HFFc6 (cell line): ENCODE measurements around the gene SPC24. TPM values are rescaled to one million over a fixed set of nuclear protein-coding genes. Genes with fewer than 3 reads are reported as not detected.

Source experiments
- DNase-seq: peaks from one replicate; pipeline ENCODE4 v3.0.0-alpha.2; 2018
- H3K27ac Mint-ChIP-seq: 2 replicates; pipeline ENCODE4 v1.8.0; 2020; ENCODE audit warnings: mild to moderate bottlenecking, mixed read lengths
- H3K27me3 Mint-ChIP-seq: 2 replicates; pipeline ENCODE4 v1.8.0; 2021; ENCODE audit warnings: mild to moderate bottlenecking, moderate library complexity, mixed read lengths; ENCODE audit not compliant: insufficient read depth
- H3K36me3 Mint-ChIP-seq: 2 replicates; pipeline ENCODE4 v1.8.0; 2021; ENCODE audit warnings: low read depth, mixed read lengths
- H3K4me1 Mint-ChIP-seq: 2 replicates; pipeline ENCODE4 v1.8.0; 2020; ENCODE audit warnings: low read depth, mixed read lengths
- H3K4me3 Mint-ChIP-seq: 2 replicates; pipeline ENCODE4 v1.8.0; 2020; ENCODE audit warnings: mild to moderate bottlenecking, moderate library complexity, mixed read lengths
- H3K9me3 Mint-ChIP-seq: 2 replicates; pipeline ENCODE4 v1.8.0; 2020; ENCODE audit warnings: mild to moderate bottlenecking, mixed read lengths
- total RNA-seq, 6 experiments: library from RNA; stranded (reverse); fragmentation: NEBNext Ultra II Directional; extraction: Animal tissue kit (Norgen Biotek cat#: 25700); gene quantifications; 2 replicates in 1 of 6; 3 replicates in 5 of 6; pipeline ENCODE4 v1.2.3, GENCODE V29; 2021
- TF ChIP-seq, protein P1 (sequence below): fragments of 200-600 bp; sonication (generic); IDR thresholded peaks from 2 replicates; pipeline ENCODE4 v1.5.0; 2021; ENCODE audit warnings: antibody characterized with exemption, mild to moderate bottlenecking

The SPC24 gene
- total RNA-seq, 6 experiments from 2014 or later, result 21.0 to 54.6 (median 50.3) TPM

DNA sequence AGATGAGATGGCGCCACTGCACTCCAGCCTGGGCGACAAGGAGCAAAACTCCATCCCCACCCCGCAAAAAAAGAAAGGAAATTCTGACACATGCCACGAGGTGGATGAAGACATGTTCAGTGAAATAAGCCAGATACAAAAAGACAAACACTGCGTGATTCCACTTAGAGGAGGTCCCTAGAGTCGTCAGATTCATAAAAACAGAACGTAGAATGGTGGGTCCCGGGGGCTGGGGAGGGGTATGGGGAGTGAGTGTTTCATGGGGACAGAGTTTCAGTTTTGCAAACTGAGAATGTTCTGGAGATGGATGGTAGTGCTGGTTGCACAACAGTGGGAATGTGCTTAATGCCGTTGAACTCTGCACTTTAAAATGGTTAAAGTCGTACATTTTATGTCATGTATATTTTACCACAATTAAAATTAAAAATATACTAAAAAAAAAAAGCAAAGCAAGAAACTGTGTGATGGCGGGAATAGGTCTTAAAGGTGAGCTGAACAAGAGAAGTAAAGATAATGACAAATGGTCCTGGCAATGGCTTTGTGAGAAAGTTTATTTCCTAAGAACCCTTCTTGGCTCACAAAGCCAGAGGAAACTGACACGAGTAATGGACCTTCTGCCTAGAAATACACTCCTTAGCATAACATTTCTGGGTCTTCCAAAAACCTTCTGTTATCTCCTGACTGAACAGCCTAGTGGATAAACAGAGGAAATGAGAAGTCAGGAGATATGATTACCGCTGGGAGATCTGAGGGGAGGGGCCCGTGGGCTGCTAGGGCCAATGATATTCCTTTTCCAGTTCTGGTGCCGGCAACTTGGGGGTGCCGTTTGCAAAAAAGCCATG is 4.2 kb upstream of the SPC24 start:
- peaks cover 21% of the 10 kb centered on the region for H3K36me3 Mint-ChIP-seq
- peaks cover 29% of the 10 kb centered on the region for H3K4me1 Mint-ChIP-seq
- no peak overlapping the region for H3K4me3 Mint-ChIP-seq
- TF ChIP-seq, protein P1, sequence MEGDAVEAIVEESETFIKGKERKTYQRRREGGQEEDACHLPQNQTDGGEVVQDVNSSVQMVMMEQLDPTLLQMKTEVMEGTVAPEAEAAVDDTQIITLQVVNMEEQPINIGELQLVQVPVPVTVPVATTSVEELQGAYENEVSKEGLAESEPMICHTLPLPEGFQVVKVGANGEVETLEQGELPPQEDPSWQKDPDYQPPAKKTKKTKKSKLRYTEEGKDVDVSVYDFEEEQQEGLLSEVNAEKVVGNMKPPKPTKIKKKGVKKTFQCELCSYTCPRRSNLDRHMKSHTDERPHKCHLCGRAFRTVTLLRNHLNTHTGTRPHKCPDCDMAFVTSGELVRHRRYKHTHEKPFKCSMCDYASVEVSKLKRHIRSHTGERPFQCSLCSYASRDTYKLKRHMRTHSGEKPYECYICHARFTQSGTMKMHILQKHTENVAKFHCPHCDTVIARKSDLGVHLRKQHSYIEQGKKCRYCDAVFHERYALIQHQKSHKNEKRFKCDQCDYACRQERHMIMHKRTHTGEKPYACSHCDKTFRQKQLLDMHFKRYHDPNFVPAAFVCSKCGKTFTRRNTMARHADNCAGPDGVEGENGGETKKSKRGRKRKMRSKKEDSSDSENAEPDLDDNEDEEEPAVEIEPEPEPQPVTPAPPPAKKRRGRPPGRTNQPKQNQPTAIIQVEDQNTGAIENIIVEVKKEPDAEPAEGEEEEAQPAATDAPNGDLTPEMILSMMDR, result peak; percentile 16; the same call in 1 of the 2 replicates
- peaks cover 4% of the 10 kb centered on the region for H3K27me3 Mint-ChIP-seq
- DNase-seq, result no peak
- peaks cover 3% of the 10 kb centered on the region; the same call in 1 of the 2 replicates for H3K9me3 Mint-ChIP-seq
- H3K27ac Mint-ChIP-seq, result peak overlapping the region; percentile 52; the same call in 1 of the 2 replicates

DNA sequence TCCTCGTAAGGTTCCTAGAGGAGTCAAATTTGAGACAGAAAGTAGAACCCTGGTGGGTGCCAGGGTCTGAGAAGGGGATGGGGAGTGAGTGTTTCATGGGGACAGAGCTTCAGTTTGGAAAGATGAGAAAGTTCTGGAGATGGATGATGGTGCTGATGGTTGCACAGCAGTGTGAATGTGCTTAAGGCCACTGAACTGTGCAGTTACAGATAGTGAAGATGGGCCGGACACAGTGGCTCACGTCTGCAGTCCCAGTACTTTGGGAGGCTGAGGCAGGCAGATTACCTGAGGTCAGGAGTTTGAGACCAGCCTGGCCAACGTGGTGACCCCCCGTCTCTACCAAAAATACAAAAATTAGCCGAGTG is 917 bp downstream of the SPC24 start:
- Mint-ChIP-seq H3K36me3 (peaks cover 3% of the 10 kb centered on the region; the same call in 1 of the 2 replicates), H3K4me3 (peak overlapping the region; percentile 82), H3K27me3 (no peaks in the 10 kb centered on the region; the same call in 1 of the 2 replicates), H3K27ac (peak overlapping the region; percentile 57), H3K4me1 (peaks cover 33% of the 10 kb centered on the region), H3K9me3 (no peaks in the 10 kb centered on the region)
- TF ChIP-seq, protein P1, result no peak
- DNase-seq, result no peak

DNA sequence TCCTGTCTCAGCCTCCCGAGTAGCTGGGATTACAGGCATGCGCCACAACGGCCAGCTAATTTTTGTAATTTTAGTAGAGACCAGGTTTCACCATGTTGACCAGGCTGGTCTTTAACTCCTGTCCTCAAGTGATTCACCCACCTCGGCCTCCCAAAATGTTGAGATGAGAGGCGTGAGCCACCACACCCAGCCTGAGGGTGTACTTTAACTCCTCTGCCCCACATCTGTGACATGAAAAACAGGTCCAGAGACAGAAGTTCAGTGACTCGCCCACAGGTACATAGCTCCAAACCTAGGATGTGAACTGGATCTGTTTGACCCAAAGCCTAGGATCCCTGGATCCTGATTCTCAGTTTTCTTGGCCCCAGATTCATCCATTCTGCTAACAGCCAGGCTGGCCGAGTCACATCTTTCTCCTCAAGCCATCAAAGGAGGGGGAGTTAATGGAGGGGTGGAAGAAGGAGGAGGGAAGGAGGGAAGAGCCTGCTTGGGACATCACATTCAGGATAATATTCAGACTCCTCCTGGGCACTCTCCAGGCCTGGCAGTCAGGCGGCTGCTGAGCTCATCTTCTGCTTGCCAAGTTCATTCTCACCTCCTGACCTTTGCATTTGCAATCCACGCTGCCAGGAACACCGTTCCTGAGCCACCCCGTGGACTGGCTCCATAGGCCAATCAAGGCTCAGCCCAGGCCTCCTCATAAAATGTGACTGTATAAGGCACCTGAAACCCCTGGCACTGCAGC is 3.1 kb downstream of the SPC24 start:
- H3K27me3 Mint-ChIP-seq, result no peaks in the 10 kb centered on the region; the same call in 1 of the 2 replicates
- H3K36me3 Mint-ChIP-seq, result no peaks in the 10 kb centered on the region; the same call in 1 of the 2 replicates
- H3K4me3 Mint-ChIP-seq, result peak overlapping the region; percentile 56
- H3K4me1 Mint-ChIP-seq, result peaks cover 28% of the 10 kb centered on the region
- peak overlapping the region; percentile 92 for H3K27ac Mint-ChIP-seq
- TF ChIP-seq, protein P1, result no peak
- no peaks in the 10 kb centered on the region for H3K9me3 Mint-ChIP-seq
- peak; percentile 69 for DNase-seq

DNA sequence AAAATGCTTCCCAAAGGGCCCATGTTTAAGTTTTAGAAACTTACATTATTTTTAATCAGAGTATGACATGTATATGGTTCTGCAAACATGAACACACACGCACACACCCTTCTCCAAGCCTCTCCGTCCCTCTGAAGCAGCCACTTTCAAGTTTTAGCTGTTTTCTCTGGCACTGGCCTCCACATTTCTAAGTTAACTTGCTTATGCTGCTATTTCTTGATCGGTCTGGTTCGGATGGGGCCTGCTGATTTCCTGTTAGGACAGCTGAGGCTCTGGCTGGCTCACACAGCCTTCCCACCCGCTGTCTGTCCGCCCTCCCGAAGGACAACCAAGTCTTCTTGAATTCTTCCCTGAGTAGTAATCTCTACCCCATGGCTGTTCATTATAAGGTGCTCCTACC is 4.4 kb downstream of the SPC24 start:
- Mint-ChIP-seq H3K36me3 (peaks cover 8% of the 10 kb centered on the region), H3K27ac (peak overlapping the region; percentile 78)

DNA sequence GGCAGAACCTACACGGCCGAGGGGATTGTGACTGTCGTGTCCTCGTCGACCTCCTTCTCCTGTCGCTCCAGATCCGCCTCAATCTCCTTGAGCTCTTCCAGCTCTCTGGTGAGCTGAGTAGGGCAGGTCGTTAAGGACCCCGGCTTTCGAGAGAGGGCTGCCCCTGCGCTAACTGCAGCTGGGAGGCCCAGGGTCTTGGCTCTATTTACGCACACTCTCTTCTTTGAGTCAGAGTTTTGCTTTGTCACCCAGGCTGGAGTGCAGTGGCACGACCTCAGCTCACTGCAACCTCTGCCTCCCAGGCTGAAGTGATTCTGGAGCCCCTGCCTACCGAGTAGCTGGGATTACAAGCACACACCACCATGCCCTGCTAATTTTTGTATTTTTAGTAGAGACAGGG is 7.6 kb downstream of the SPC24 start:
- Mint-ChIP-seq H3K27me3 (no peaks in the 10 kb centered on the region; the same call in 1 of the 2 replicates), H3K36me3 (peaks cover 21% of the 10 kb centered on the region), H3K4me3 (no peak overlapping the region), H3K27ac (no peak overlapping the region), H3K4me1 (peaks cover 18% of the 10 kb centered on the region), H3K9me3 (no peaks in the 10 kb centered on the region)
- TF ChIP-seq, protein P1, result no peak
- no peak for DNase-seq

More for the DNA sequence above, 4.4 kb downstream of the SPC24 start:
- peaks cover 26% of the 10 kb centered on the region for H3K4me1 Mint-ChIP-seq
- no peak overlapping the region for H3K4me3 Mint-ChIP-seq
- H3K27me3 Mint-ChIP-seq, result no peaks in the 10 kb centered on the region; the same call in 1 of the 2 replicates
- DNase-seq, result no peak
- H3K9me3 Mint-ChIP-seq, result no peaks in the 10 kb centered on the region
- TF ChIP-seq, protein P1, result no peak
